Parathyroid adenoma (tissue), 2 donors: ENCODE measurements around the gene RASAL3.
A peak's percentile ranks its signal among the peaks of the same experiment; 100 is the strongest.

ENCODE experiments used
- H2AFZ ChIP-seq: fragments of 300-600 bp; sonication (generic); one replicate; pipeline ENCODE4 v1.7.0; 2017; ENCODE audit warnings: antibody characterized with exemption, mild to moderate bottlenecking
- H3K27ac ChIP-seq: fragments of 300-600 bp; sonication (generic); one replicate; pipeline ENCODE4 v1.7.0; 2017
- H3K27me3 ChIP-seq: fragments of 300-600 bp; sonication (generic); one replicate; pipeline ENCODE4 v1.7.0; 2017; ENCODE audit warnings: low read length; ENCODE audit not compliant: control insufficient read depth, insufficient read depth
- H3K36me3 ChIP-seq: fragments of 300-600 bp; sonication (generic); one replicate; pipeline ENCODE4 v1.7.0; 2017; ENCODE audit warnings: low read length; ENCODE audit not compliant: control insufficient read depth, insufficient read depth
- H3K4me1 ChIP-seq: fragments of 300-600 bp; sonication (generic); one replicate; pipeline ENCODE4 v1.7.0; 2017; ENCODE audit warnings: control low read depth
- H3K4me2 ChIP-seq: fragments of 300-600 bp; sonication (generic); one replicate; pipeline ENCODE4 v1.7.0; 2017; ENCODE audit warnings: low read length
- H3K4me3 ChIP-seq: fragments of 300-600 bp; sonication (generic); one replicate; pipeline ENCODE4 v1.7.0; 2017; ENCODE audit warnings: low read depth, low read length
- H3K79me2 ChIP-seq: fragments of 300-600 bp; sonication (generic); one replicate; pipeline ENCODE4 v1.7.0; 2017; ENCODE audit warnings: control low read depth
- H3K9ac ChIP-seq: fragments of 300-600 bp; sonication (generic); one replicate; pipeline ENCODE4 v1.7.0; 2017; ENCODE audit warnings: mild to moderate bottlenecking
- H3K9me3 ChIP-seq: fragments of 300-600 bp; sonication (generic); one replicate; pipeline ENCODE4 v1.7.0; 2017; ENCODE audit warnings: low read length; ENCODE audit not compliant: control insufficient read depth
- TF ChIP-seq, protein P1 (sequence below): fragments of 300-600 bp; sonication (generic); IDR thresholded peaks from one replicate; pipeline ENCODE4 v1.7.0; 2017; ENCODE audit warnings: antibody characterized with exemption, mild to moderate bottlenecking
- donor health status: primary hyperparathyroidism.

RASAL3 gene

DNA sequence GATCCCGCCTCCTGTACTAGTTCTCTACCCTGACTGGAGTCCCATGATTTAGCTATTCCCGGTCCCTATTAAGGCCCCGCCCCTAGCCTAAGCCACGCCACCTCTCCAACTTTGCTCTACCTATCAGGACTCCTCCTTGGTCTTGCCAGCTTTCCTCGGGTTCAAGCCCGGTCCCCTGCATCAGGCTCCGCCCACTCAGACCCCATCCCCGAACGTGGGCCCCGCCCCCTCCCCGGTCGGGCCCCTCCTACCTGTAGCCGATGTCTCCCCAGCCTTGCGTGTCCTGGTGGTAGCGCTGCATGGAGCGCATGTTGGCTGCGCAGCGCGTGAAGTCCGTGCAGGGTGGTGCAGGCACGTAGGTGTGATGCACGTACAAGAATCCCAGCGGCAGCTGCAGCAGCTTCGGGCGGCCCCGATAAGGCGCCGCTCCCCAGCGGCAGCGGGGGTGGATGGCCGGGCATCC, 7.3 kb upstream of the RASAL3 start:
- Histone ChIP-seq H3K4me3 (no peak overlapping the region), H3K4me2 (no peak overlapping the region), H2AFZ (no peak overlapping the region), H3K9ac (no peak overlapping the region), H3K4me1 (no peaks in the 10 kb centered on the region), H3K9me3 (no peaks in the 10 kb centered on the region), H3K27me3 (no peaks in the 10 kb centered on the region), H3K27ac (no peak overlapping the region), H3K79me2 (no peaks in the 10 kb centered on the region), H3K36me3 (no peaks in the 10 kb centered on the region)
- TF ChIP-seq, protein P1, sequence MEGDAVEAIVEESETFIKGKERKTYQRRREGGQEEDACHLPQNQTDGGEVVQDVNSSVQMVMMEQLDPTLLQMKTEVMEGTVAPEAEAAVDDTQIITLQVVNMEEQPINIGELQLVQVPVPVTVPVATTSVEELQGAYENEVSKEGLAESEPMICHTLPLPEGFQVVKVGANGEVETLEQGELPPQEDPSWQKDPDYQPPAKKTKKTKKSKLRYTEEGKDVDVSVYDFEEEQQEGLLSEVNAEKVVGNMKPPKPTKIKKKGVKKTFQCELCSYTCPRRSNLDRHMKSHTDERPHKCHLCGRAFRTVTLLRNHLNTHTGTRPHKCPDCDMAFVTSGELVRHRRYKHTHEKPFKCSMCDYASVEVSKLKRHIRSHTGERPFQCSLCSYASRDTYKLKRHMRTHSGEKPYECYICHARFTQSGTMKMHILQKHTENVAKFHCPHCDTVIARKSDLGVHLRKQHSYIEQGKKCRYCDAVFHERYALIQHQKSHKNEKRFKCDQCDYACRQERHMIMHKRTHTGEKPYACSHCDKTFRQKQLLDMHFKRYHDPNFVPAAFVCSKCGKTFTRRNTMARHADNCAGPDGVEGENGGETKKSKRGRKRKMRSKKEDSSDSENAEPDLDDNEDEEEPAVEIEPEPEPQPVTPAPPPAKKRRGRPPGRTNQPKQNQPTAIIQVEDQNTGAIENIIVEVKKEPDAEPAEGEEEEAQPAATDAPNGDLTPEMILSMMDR: no peak

DNA sequence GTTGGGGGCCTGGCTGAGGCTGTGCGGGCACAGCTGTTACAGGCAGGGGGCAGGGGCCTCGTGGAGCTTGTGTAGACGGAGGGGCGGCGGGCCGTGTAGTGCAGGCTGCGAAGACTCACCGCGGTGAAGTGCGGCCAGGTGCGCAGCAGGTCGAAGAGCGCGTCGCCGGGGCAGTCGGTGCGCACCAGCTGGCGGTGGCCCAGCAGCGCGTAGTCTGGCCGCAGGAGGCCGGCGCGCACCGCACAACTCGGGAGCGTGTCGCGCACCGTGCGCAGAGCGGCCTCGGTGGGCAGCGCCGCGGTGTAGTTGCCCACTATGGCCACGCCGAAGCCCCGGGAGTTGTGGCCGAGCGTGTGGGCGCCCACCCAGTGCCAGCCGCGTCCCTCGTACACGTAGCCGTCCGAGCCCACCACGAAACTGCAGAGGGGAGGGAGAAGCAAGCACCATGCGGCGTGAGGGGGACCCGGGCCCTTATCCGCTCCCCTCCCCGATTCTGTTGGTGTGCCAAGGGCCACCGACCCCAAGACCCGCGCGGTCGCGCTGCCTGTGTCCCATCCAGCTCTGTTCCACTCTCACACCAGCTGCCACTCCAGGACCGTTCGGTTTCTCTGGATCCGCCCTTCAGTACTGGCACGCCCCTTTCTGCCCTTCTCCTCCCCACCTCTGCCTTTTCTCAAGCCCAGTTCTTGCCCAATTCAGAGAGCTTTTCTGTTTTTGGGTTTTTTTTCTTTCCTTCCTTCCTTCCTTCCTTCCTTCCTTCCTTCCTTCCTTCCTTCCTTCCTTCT, 5.4 kb upstream of the RASAL3 start:
- Histone ChIP-seq H3K27ac (no peak overlapping the region), H3K36me3 (no peaks in the 10 kb centered on the region), H2AFZ (peak overlapping the region; percentile 42), H3K9me3 (no peaks in the 10 kb centered on the region), H3K27me3 (no peaks in the 10 kb centered on the region), H3K79me2 (no peaks in the 10 kb centered on the region), H3K4me1 (no peaks in the 10 kb centered on the region), H3K9ac (no peak overlapping the region), H3K4me2 (no peak overlapping the region), H3K4me3 (no peak overlapping the region)
- TF ChIP-seq, protein P1: no peak

DNA sequence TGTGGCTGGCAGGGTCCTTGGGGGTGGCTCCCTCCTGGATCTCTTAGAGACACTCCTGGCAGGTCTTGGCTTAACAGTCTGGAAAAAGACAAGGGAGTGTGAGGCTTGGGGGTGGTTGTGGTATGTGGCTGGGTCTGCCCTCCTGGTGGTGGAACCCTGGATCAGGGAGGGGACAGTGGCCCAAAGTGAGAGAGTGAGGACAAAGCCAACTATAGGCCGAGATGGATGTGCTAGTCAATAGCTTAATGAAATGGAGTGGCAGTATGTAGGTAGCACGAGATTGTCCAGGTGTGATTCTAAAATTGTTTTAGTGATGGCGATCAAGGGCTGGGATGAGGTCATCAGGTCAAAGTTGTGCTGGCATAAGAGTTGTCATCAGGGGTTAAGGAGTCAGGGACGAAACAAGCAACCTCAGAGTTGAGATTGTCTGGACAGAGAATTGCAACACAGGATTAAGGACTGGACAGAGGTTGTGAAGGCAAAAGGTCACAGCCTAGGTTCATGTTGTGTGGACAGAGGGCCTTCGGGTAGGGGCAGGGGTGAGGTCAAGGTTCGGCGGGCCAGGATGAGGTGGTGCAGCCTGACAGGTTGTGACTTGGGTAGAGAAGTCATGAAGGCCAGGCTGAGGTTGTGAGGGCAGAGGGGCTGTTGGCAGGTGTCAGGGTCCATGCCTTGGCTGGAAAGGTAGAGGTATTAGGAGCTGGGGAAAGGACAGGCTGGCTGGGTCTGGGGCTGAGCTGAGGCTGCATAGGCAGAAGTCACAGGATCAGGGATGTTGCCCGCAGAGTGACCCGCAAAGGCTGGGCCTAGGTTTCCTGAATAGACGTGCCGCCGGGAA, 4.5 kb upstream of the RASAL3 start:
- Histone ChIP-seq H3K9ac (no peak overlapping the region), H3K4me1 (no peaks in the 10 kb centered on the region), H2AFZ (no peak overlapping the region), H3K9me3 (no peaks in the 10 kb centered on the region), H3K79me2 (no peaks in the 10 kb centered on the region), H3K27ac (no peak overlapping the region), H3K4me3 (no peak overlapping the region), H3K36me3 (no peaks in the 10 kb centered on the region), H3K27me3 (no peaks in the 10 kb centered on the region), H3K4me2 (no peak overlapping the region)
- TF ChIP-seq, protein P1: no peak

DNA sequence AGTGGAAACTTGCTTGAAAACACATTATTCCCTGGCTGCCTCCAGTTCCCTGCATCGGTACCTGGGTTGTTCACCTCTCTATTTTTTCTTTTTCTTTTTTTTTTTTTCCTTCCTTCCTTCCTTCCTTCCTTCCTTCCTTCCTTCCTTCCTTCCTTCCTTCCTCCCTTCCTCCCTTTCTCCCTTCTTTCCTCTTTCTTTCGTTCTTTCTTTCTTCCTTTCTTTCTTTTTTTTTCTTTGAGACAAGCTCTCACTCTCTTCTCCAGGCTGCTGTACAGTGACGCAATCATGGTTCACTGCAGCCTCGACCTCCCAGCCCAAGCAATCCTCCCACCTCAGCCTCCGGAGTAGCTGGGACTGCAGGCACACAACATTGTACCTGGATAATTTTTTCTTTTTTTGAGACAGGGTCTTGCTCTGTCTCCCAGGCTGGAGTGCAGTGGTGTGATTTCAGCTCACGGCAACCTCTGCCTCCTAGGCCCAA, 3.4 kb upstream of the RASAL3 start:
- Histone ChIP-seq H3K4me2 (no peak overlapping the region), H3K27me3 (no peaks in the 10 kb centered on the region), H3K4me3 (no peak overlapping the region), H3K79me2 (no peaks in the 10 kb centered on the region), H3K9me3 (no peaks in the 10 kb centered on the region), H3K9ac (no peak overlapping the region), H3K36me3 (no peaks in the 10 kb centered on the region), H3K27ac (no peak overlapping the region), H3K4me1 (no peaks in the 10 kb centered on the region), H2AFZ (no peak overlapping the region)
- TF ChIP-seq, protein P1: no peak
